Testis (tissue), 3 donors: ENCODE measurements around the gene VPS8. TPM values are rescaled to one million over a fixed set of nuclear protein-coding genes. Genes with fewer than 3 reads are reported as not detected.

ENCODE experiments used
- DNase-seq: peaks from one replicate; pipeline ENCODE4 v3.0.0-alpha.2; 2019
- H3K27ac ChIP-seq, 2 donors: fragments of 200-600 bp; sonication (generic); one replicate each; pipeline ENCODE4 v1.5.1; 2019
- H3K27me3 ChIP-seq: fragments of 200-600 bp; sonication (generic); one replicate; pipeline ENCODE4 v1.5.1; 2019
- H3K36me3 ChIP-seq: fragments of 200-600 bp; sonication (generic); one replicate; pipeline ENCODE4 v1.5.1; 2017; ENCODE audit warnings: low read depth; ENCODE audit errors: missing control alignments
- H3K4me1 ChIP-seq: fragments of 200-600 bp; sonication (generic); one replicate; pipeline ENCODE4 v1.5.1; 2019
- H3K4me3 ChIP-seq, 2 donors: fragments of 200-600 bp; sonication (generic); one replicate each; pipeline ENCODE4 v1.5.1; 2017 to 2019
- H3K9me3 ChIP-seq: fragments of 200-600 bp; sonication (generic); one replicate; pipeline ENCODE4 v1.5.1; 2017
- POLR2A ChIP-seq: fragments of 450-650 bp; IDR thresholded peaks from one replicate; pipeline ENCODE4 v1.6.1; 2017; ENCODE audit warnings: antibody characterized with exemption, mild to moderate bottlenecking, moderate library complexity
- WGBS, 2 donors: methylation state at CpG; one replicate each; pipeline ENCODE4 v1.1.5; 2018; 5-methylcytosine and 5-hydroxymethylcytosine counted together
- intact Hi-C: fragments of 100-400 bp; cut with DNase I; formaldehyde crosslinking; loops from one replicate; pipeline ENCODE4 v1.15.1; 2023; ENCODE audit warnings: low total_unique reads
- polyA plus RNA-seq: library from polyadenylated mRNA; stranded (reverse); fragments of 350-450 nt; fragmentation: Illumina TruSeq; extraction: RNeasy Lipid Tissue Mini Kit (QIAGEN cat#74804); gene quantifications from one replicate; pipeline ENCODE4 v1.2.3, GENCODE V29; 2014; ENCODE audit warnings: low read depth, low replicate concordance; ENCODE audit not compliant: insufficient read depth
- total RNA-seq, 2 donors: library from RNA; depleted of rRNA; stranded (reverse); fragments of >200 nt; gene quantifications; one replicate each; pipeline ENCODE4 v1.2.3, GENCODE V29; 2016
- TF ChIP-seq, protein P1 (sequence below), 3 experiments: fragments of 450-650 bp in 2 of 3; fragments of 200-600 bp in 1 of 3; sonication (generic) in 1 of 3; IDR thresholded peaks; one replicate each; pipeline ENCODE4 v1.5.1; 2016 to 2019; ENCODE audit warnings: antibody characterized with exemption in 3 of 3, mild to moderate bottlenecking in 2 of 3, moderate library complexity in 1 of 3

VPS8 gene
- total and polyA plus RNA-seq, 3 donors from 2014 or later = 65.8 to 127 (median 88.0) TPM

GRCh38 chr3:184802150-184802549 is 9.8 kb upstream of the VPS8 start:
- H3K27me3 ChIP-seq = no peaks in the 10 kb centered on the region
- H3K9me3 ChIP-seq = no peaks in the 10 kb centered on the region
- no peak overlapping the region for H3K4me3 ChIP-seq
- no peak overlapping the region for H3K27ac ChIP-seq
- WGBS, 2 donors = 95 to 98% methylated on average over 4 of the region's 4 CpGs
- H3K36me3 ChIP-seq = no peaks in the 10 kb centered on the region
- no peak for TF ChIP-seq POLR2A
- TF ChIP-seq, protein P1, sequence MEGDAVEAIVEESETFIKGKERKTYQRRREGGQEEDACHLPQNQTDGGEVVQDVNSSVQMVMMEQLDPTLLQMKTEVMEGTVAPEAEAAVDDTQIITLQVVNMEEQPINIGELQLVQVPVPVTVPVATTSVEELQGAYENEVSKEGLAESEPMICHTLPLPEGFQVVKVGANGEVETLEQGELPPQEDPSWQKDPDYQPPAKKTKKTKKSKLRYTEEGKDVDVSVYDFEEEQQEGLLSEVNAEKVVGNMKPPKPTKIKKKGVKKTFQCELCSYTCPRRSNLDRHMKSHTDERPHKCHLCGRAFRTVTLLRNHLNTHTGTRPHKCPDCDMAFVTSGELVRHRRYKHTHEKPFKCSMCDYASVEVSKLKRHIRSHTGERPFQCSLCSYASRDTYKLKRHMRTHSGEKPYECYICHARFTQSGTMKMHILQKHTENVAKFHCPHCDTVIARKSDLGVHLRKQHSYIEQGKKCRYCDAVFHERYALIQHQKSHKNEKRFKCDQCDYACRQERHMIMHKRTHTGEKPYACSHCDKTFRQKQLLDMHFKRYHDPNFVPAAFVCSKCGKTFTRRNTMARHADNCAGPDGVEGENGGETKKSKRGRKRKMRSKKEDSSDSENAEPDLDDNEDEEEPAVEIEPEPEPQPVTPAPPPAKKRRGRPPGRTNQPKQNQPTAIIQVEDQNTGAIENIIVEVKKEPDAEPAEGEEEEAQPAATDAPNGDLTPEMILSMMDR (IDR thresholded peaks at IDR 0.05) = no peak
- DNase-seq = no peak
- intact Hi-C loops = no loop called here
- H3K4me1 ChIP-seq = no peaks in the 10 kb centered on the region

GRCh38 chr3:184804801-184805200 is 7.2 kb upstream of the VPS8 start:
- 96 to 100% methylated on average over 1 of the region's 1 CpG for WGBS, 2 donors
- no peaks in the 10 kb centered on the region for H3K4me1 ChIP-seq
- H3K27ac ChIP-seq = no peak overlapping the region
- no peaks in the 10 kb centered on the region for H3K9me3 ChIP-seq
- H3K36me3 ChIP-seq = no peaks in the 10 kb centered on the region
- intact Hi-C loops = no loop called here
- no peak for TF ChIP-seq POLR2A
- TF ChIP-seq, protein P1 (IDR thresholded peaks at IDR 0.05) = no peak
- H3K27me3 ChIP-seq = no peaks in the 10 kb centered on the region
- no peak for DNase-seq
- H3K4me3 ChIP-seq = no peak overlapping the region

GRCh38 chr3:184805351-184806038 is 6.5 kb upstream of the VPS8 start:
- WGBS, 2 donors = 72 to 78% methylated on average over 3 of the region's 3 CpGs
- intact Hi-C loops = no loop called here
- H3K4me1 ChIP-seq = no peaks in the 10 kb centered on the region
- no peak overlapping the region for H3K27ac ChIP-seq
- H3K9me3 ChIP-seq = no peaks in the 10 kb centered on the region
- H3K4me3 ChIP-seq = no peak overlapping the region
- TF ChIP-seq, protein P1 (IDR thresholded peaks at IDR 0.05) = no peak
- no peak for TF ChIP-seq POLR2A
- H3K36me3 ChIP-seq = no peaks in the 10 kb centered on the region
- DNase-seq = no peak
- no peaks in the 10 kb centered on the region for H3K27me3 ChIP-seq

- Histone ChIP-seq H3K27me3 (no peaks in the 10 kb centered on the region), H3K4me3 (no peak overlapping the region), H3K9me3 (no peaks in the 10 kb centered on the region), H3K36me3 (no peaks in the 10 kb centered on the region), H3K4me1 (no peaks in the 10 kb centered on the region), H3K27ac (no peak overlapping the region)
- TF ChIP-seq POLR2A = no peak
- TF ChIP-seq, protein P1 (IDR thresholded peaks at IDR 0.05) = no peak
- no peak for DNase-seq
- WGBS, 2 donors = 80 to 89% methylated on average over 5 of the region's 5 CpGs
- intact Hi-C loops = no loop called here
Observed at GRCh38 chr3:184806567-184807271, 5.2 kb upstream of the VPS8 start.
